Measurements from ENCODE around the gene TRIM56.
A peak's percentile ranks its signal among the peaks of the same experiment; 100 is the strongest.

Gene TRIM56

DNA sequence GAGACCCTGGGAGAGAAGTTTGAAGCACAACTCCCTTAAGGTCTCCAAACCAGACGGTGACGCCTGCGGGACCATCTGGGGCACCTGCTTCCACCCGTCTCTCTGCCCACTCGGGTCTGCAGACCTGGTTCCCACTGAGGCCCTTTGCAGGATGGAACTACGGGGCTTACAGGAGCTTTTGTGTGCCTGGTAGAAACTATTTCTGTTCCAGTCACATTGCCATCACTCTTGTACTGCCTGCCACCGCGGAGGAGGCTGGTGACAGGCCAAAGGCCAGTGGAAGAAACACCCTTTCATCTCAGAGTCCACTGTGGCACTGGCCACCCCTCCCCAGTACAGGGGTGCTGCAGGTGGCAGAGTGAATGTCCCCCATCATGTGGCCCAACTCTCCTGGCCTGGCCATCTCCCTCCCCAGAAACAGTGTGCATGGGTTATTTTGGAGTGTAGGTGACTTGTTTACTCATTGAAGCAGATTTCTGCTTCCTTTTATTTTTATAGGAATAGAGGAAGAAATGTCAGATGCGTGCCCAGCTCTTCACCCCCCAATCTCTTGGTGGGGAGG, 52.5 kb downstream of the TRIM56 start:
- TF ChIP-seq, protein P1, sequence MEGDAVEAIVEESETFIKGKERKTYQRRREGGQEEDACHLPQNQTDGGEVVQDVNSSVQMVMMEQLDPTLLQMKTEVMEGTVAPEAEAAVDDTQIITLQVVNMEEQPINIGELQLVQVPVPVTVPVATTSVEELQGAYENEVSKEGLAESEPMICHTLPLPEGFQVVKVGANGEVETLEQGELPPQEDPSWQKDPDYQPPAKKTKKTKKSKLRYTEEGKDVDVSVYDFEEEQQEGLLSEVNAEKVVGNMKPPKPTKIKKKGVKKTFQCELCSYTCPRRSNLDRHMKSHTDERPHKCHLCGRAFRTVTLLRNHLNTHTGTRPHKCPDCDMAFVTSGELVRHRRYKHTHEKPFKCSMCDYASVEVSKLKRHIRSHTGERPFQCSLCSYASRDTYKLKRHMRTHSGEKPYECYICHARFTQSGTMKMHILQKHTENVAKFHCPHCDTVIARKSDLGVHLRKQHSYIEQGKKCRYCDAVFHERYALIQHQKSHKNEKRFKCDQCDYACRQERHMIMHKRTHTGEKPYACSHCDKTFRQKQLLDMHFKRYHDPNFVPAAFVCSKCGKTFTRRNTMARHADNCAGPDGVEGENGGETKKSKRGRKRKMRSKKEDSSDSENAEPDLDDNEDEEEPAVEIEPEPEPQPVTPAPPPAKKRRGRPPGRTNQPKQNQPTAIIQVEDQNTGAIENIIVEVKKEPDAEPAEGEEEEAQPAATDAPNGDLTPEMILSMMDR (conservative IDR thresholded peaks at IDR 0.05; ENCODE audit: low read depth, low read length), result no peak
- DNase-seq (ENCODE audit: low read depth), result no peak

DNA sequence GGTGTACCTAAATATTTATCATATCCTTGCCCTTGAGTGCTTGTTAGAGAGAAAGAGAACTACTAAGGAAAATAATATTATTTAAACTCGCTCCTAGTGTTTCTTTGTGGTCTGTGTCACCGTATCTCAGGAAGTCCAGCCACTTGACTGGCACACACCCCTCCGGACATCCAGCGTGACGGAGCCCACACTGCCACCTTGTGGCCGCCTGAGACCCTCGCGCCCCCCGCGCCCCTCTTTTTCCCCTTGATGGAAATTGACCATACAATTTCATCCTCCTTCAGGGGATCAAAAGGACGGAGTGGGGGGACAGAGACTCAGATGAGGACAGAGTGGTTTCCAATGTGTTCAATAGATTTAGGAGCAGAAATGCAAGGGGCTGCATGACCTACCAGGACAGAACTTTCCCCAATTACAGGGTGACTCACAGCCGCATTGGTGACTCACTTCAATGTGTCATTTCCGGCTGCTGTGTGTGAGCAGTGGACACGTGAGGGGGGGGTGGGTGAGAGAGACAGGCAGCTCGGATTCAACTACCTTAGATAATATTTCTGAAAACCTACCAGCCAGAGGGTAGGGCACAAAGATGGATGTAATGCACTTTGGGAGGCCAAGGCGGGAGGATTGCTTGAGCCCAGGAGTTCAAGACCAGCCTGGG, 53.1 kb downstream of the TRIM56 start:
- DNase-seq (ENCODE audit: low read depth), result peak; percentile 98
- H3K4me3 ChIP-seq (ENCODE audit: low read depth, low read length), result no peak overlapping the region
- TF ChIP-seq, protein P1 (conservative IDR thresholded peaks at IDR 0.05; ENCODE audit: low read depth, low read length), result peak; percentile 82

More for the DNA sequence above, 52.5 kb downstream of the TRIM56 start:
- H3K4me3 ChIP-seq (ENCODE audit: low read depth, low read length), result no peak overlapping the region

DNA sequence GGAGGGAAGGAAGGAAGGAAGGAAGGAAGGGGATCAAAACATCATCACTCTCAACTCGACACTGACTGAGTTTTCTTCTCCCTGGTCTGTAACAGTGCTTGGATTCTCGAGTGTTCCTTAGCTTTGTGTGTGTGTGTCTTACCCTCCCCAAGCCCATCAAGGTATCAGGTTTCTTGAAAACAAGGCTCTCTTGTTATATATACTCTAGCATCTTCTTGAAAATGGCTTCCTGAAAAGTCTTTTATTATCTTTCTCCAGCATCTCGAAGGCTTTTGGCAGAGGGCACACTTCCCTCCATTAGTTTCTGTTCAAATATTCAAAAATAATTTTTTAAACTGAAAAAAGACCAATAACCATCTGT, 55.0 kb downstream of the TRIM56 start:
- TF ChIP-seq, protein P1 (conservative IDR thresholded peaks at IDR 0.05; ENCODE audit: low read depth, low read length), result no peak
- peak; percentile 74 for DNase-seq (ENCODE audit: low read depth)
- no peak overlapping the region for H3K4me3 ChIP-seq (ENCODE audit: low read depth, low read length)

DNA sequence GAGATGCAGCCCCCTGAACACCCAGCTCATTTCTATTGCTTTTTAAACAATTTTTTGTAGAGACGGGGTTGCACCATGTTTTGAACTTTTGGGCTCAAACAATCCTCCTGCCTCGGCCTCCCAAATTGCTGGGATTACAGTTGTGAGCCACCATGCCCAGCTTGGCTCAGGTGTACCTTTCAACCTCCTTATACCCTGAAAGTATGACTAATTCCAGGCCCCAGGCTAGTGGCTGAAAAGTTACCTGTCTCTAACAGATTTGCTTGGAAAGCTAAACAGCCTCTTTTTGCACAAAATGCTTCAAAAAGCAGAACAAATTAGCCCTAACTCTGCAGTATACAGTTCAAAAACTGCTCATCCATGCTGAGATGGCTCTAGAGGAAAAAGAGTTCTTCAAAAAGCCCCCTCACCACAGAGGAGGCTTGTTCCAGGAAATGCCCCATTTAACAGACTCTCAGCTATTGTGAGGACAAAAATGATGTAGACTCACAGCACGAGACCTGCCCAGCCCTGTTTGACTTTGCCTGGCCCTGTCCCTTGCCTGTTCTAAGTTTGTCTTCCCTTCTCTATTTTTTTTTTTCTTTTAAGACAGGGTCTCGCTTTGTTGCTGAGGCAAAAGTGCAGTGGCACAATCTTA, 55.6 kb downstream of the TRIM56 start:
- TF ChIP-seq, protein P1 (conservative IDR thresholded peaks at IDR 0.05; ENCODE audit: low read depth, low read length), result no peak
- H3K4me3 ChIP-seq (ENCODE audit: low read depth, low read length), result no peak overlapping the region
- DNase-seq (ENCODE audit: low read depth), result no peak

Measured in choroid plexus epithelial cell (primary cell).